ENCODE results near the gene FUS.

DNA sequence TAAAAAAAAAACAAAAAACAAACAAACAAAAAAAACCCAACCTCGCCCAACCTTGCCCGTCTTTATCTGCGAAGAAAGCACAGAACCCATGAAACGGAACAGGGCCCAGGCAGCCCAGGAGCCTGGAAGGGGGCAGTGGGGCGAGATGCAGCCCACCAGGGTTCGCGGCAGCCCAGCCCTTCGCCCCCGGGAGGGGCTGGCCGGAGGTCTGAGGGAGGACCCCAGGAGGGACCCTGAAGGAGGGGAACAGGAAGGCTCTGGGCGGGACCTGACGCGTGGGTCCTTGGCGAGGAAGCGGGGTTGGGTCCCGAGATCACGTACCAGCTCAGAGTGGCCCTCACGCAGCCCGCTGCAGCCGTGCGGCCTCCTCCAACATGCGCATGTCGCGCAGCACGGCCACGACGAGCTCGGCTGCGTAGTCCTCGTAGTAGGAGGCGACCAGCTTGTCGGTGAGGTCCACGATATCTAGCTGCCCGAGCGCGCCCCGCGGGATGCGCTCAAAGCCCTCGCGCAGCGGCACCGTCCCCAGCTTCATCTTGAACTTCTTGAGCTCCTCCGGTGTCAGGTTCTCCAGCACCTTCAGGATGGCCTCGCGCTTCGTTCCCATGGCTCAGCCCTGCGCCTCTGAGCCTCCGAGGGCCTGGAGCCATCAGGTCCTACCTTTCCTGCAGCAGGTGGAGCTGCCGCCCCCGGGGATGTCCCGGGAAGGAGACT, 36.6 kb downstream of the FUS start, which contains the start of gene PYDC1:
- no peak for TF ChIP-seq EZH2 (conservative IDR thresholded peaks at IDR 0.05; ENCODE audit: low read depth, low read length)
- no peak for TF ChIP-seq REXO4 (CRISPR knock-in tag; IDR thresholded peaks at IDR 0.05; ENCODE audit: borderline replicate concordance)
- TF ChIP-seq AGO2 (optimal IDR thresholded peaks at IDR 0.05; ENCODE audit: low read depth, low read length), result no peak
- no peak for TF ChIP-seq ZBTB7A (CRISPR knock-in tag; IDR thresholded peaks at IDR 0.05)
- no peak for TF ChIP-seq MXI1 (IDR thresholded peaks at IDR 0.05; ENCODE audit: borderline replicate concordance, low read depth, low read length)
- no peak for TF ChIP-seq MAFK (conservative IDR thresholded peaks at IDR 0.05 in 1 of 2, IDR thresholded peaks at IDR 0.05 in 1 of 2; ENCODE audit: low read length in 2 of 2)
- TF ChIP-seq POLR2AphosphoS5 (IDR thresholded peaks at IDR 0.05; ENCODE audit: low read depth, low read length), result no peak

Measured in HepG2 (cell line).